ACHN (cell line): ENCODE data around the gene PAK4.
"Not testable (repeated sequence)": the region's sequence is repeated elsewhere in the genome, so short reads cannot be mapped to it uniquely, and the experiment has no call there.

ENCODE experiments used
- DNase-seq: peaks from one replicate; pipeline ENCODE4 v3.0.0-alpha.2; 2015
- in situ Hi-C: cut with HindIII; loops from 2 replicates; pipeline ENCODE4 v1.10.0; 2017; ENCODE audit warnings: low sequenced_read_pairs, low pct_ligation_motif_present, low pct_unique_long_range_greater_than_20kb

The PAK4 gene

DNA sequence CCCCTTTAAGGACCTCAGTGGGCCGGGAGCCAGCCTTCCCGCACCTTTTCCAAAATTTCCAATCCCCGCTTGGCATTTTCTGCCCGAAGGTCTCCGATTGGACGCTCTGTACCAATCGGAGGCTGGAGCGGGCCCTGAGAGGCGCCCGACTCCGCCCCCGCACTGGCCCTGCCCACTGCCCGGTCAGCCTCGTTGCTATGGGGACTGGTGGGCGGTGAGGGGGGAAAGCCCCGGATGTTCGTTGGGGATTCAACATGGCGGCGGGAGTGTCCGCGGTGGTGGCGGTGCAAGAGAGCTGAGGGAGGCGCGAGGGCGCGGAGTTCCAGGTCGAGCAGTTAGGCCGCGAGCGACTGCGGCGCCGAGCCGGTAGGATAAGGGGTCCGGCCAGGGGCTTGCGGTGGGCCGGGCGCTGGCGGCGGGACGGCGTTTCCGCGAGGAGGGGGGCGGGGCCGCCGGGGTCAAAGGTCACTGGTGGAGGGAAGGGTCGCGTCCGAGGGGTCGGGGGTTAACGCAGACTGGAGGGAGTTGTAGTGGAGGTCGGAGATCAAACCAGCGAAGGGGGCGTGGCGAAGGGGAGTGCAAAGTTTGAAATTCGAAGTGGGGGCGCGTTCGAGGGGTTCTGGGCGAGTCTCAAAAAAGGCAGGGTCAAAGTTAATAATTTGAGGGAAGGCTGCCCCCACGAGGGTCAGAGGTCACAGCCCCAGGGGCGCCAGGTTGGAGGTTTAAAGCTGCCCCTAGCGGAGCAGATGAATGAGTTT lies at the start of gene PAK4:
Gene PAK4 (plus strand): TSS at position 233 of the 758 bp plus-strand sequence. CDS start 43,768 bp downstream, outside the sequence.
- DNase-seq, result peak; percentile 95
- in situ Hi-C loops, result no loop called here

DNA sequence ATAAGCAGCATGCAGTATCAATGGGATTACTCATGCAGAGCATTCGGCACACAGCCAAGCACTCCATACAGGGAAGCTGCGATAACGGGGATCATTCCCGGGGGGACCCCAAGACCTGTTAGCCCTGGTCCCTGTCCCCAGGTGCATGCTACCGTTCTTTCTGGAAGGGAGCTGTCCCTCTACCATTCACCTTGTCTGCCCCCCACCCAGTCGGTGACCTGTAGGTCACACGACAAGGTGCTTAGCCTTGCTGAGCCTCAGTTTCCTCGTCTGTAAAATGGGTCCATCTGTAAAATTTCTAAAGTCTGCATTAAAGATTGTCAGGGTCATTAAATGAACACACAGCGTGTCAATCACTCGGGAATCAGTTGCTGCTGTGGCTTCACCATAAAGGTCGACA lies 48.3 kb upstream of the PAK4 start:
- in situ Hi-C loops, result no loop called here
- no peak for DNase-seq

DNA sequence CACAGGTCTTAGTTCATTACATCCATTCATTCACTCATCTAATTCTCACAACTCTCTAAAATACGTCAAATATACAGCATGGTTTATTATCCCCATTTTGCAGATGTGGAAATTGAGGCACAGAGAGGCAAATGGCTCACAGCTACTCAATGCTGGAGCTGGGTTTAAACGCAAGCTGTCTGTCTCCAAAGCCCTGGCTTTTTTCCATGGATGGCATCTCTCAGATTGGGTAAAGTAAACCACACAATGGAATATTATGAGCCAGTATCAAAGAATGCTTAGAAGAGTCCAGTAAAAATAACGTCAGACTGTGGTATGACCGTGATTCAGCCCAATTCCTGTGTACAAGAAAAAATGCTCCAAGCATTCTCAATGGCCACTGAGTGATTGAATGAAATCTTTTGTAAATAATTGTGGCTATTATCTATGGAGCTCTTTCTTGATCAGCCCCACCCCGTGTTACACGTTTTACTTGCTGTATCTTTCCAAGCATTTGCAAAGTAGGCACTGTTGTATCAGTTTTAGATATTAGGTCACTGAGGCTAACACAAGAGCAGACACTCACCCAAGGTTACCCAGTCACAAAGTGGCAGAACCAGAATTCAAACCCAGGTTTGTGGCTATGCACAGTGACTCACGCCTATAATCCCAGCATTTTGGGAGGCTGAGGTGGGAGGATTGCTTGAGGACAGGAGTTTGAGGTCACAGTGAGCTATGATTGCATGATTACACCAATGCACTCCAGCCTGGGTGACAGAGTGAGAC lies 47.0 kb upstream of the PAK4 start:
- in situ Hi-C loops, result no loop called here
- DNase-seq, result peak; percentile 86

DNA sequence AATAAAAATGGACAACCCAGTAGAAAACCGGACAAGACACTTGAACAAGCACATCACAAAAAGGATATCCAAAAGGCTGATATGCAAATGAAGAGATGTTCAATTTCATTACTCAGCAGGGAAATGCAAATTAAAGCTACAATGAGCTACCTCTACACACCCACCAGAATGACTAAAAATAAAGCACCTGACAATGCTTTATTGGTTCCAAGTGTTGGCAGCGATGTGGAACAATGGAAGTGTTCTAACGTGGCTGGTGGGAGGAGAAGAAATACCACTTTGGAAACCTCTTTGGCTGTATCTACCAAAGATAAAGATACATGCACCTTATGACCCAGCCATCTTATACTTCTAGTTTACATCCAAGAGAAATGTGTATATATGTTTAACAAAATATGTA lies 45.2 kb upstream of the PAK4 start:
- in situ Hi-C loops, result no loop called here

DNA sequence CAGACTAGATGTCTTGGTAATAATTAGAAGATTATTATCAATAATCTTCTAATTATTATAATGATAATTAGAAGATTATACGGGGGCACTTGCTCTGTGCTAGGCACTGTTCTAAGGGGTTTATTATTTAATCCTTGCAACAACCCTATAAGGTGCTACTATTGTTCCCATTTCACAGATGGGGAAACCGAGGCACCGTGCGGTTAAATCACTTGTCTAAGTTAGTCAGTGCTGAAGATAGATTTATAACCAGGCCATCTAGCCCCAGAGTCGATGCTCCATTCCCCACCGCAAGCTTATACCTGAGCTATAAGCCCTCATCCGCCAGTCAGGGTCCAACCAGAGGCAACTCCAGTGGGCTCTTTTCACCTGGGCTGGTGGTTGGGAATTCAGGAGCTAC lies 43.4 kb upstream of the PAK4 start:
- in situ Hi-C loops, result no loop called here
- no peak for DNase-seq

More for the DNA sequence above, 45.2 kb upstream of the PAK4 start:
- DNase-seq, result no peak

DNA sequence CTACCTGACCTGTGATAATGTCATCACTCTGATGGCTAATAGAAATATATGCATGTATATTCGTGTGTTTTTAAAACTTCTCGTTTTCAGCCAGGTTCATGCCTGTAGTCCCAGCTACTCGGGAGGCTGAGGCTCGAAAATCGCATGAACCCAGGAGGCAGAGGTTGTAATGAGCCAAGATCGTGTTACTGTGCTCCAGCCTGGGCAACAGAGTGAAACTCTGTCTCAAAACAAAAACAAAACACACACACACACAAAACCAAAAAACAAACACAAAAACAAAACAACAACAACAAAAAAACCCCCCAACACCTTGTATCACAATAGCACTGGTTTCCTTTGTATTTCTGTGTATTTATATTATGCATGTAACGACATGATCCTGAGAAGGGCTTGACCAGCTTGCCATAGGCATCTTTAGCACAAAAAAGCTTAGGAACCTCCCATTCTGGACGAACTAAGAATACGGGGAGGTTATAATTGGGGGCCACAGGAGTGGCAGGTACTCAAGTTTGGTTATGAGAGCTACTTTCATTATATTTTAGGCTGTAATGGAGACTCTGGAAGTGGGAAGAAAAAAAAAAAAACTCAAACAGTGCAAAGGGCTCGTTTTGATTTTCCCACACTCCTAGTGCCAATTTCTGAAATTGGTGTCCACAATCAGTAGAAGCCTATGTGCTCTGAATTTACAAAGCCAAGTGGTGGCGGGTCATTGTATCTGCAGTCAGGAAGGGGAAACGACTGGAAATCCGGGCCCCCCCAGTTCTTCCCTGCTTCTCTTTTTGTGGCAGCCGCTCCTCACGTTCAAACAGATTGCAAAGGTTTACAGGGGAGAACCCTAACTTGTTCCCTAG lies 42.6 kb upstream of the PAK4 start:
- peak; percentile 2 for DNase-seq
- in situ Hi-C loops, result no loop called here

DNA sequence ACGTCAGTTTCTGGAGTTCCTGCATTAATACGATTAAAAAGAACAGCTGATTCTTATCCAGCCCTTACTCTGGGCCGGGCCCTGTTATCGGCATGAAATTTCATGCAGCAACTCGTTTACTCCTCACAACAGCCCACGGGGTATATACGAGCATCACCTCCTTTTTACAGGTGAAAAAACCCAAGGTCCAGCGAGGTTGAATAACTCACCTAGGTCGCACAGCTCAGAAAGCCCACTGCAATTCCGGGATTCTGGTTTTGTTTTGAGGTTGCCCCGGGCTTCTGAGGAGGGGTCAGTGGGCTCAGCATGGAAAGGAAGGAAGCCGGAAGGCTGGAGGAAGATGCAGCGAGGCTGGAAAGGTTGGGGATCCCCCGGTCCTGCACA lies 42.0 kb upstream of the PAK4 start:
- DNase-seq, result no peak
- in situ Hi-C loops, result no loop called here

DNA sequence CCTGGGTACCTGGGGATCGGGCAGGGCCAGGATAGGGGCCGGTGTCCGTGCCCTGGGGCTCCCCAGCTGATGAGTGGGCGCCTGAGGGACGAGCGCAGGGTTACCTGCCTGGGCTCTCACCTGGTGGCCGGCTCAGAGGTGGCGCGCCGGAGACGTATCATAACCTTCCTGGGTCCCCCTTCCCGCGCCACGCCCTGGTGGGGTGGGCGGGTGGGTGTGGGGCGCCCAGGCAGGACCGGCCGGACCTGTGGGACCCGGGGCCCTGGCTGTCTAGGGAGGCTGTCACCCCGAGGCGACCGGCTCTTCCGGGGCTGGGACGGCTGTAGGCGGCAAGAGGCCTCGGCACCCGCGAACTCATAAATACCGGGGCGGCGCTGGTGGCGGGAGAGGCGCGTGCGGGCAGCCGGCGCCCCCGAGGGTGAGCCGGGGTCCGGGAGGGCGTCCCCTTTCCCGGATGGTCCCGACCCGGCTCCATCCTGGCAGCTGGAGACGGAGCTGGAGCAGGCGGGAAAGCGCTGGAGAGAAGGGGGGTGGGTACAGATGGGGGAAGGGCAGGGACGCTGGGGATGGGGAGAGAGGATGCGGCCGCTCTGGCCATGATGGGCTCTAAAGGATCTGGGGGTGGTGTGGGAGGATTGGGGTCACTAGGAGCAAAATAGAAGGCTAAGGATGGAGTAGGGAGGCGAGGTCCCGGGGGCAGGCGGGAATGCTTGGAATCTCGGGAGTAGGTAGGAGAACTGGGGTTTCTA lies 41.4 kb upstream of the PAK4 start, which contains the start of gene ACP7:
Gene ACP7 (plus strand): TSS at position 386 of the 749 bp plus-strand sequence. CDS start 902 bp downstream, outside the sequence.
- no peak for DNase-seq
- in situ Hi-C loops, result no loop called here

- DNase-seq, result no peak
- in situ Hi-C loops, result no loop called here
Observed at GRCh38 chr19:39084732-39085080, 40.9 kb upstream of the PAK4 start.

DNA sequence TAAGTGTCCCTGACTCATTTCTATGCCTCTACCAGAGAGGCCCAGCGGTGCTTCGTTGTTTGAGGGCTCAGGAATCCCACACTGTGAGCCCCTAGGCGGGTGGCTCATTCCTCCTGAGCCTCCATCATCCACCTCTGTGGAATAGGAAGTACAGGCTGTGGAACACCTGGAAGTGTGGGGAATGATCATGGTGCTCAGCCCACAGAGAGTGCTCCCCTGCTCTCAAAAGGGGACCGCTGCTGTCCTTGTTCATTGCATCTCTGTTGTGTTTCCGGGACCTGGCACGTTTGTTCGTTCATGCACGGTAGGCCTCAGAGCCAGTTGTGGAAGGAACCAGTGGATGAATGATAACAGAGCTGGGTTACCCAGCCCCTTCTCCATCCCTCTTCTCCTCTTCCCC lies 40.2 kb upstream of the PAK4 start:
- no peak for DNase-seq
- in situ Hi-C loops, result no loop called here

- DNase-seq, result no peak
- in situ Hi-C loops, result no loop called here
Observed at GRCh38 chr19:39086386-39086785, 39.2 kb upstream of the PAK4 start.

- in situ Hi-C loops, result no loop called here
- no peak for DNase-seq
Observed at GRCh38 chr19:39087907-39088686, 37.5 kb upstream of the PAK4 start.

DNA sequence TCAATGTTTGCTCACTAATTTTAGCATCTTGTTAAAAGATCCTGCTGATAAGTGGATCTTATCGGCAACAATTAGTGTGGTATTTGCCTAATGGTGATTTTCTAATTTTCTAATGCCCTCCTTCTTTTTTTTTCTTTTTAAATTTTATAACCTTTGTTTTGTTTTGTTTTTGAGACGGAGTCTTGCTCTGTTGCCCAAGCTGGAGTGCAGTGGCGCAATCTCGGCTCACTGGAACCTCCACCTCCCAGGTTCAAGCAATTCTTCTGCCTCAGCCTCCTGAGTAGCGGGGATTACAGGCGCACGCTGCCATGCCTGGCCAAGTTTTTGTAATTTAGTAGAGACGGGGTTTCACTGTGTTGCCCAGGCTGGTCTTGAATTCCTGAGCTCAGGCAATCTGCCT lies 35.6 kb upstream of the PAK4 start:
- DNase-seq, in situ Hi-C loops: not testable (repeated sequence)

DNA sequence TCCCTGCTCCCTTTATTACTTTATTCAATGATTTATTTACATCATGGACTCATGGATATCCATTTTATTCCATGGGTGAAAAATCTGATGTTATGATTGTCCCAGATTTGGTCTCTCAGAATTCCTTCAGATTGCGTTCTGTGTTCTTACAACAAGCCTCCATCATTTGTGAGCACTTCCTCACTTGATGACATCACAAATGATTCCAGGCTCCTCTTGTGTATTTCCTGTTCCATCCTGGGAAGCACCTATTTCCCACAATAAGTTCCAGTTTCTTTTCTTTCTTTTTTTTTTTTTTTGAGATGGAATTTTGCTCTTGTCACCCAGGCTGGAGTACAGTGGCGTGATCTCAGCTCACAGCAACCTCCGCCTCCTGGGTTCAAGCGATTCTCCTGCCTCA lies 34.7 kb upstream of the PAK4 start:
- DNase-seq, result no peak
- in situ Hi-C loops, result no loop called here

DNA sequence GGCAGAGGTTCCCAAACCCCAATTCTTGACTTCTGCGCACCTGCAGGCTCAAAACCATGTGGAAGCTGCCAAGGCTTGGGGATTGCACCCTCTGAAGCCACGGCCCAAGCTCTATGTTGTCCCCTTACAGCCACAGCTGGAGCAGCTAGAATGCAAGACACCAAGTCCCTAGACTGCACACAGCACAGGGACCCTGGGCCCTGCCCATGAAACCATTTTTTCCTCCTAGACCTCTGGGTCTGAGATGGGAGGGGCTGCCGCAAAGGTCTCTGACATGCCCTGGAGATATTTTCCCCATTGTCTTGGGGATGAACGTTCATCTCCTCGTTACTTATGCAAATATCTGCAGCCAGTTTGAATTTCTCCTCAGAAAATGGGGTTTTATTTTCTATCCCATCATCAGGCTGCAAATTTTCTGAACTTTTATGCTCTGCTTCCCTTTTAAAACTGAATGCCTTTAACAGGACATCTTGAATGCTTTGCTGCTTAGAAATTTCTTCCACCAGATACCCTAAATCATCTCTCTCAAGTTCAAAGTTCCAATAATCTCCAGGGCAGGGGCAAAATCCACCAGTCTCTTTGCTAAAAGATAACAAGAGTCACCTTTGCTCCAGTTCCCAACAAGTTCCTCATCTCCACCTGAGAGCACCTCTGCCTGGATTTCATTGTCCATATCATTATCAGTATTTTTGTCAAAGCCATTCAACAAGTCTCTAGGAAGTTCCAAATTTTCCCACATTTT lies 29.6 kb upstream of the PAK4 start:
- in situ Hi-C loops, DNase-seq: not testable (repeated sequence)

- in situ Hi-C loops, result no loop called here
- DNase-seq, result no peak
Observed at GRCh38 chr19:39097299-39097698, 28.3 kb upstream of the PAK4 start.

DNA sequence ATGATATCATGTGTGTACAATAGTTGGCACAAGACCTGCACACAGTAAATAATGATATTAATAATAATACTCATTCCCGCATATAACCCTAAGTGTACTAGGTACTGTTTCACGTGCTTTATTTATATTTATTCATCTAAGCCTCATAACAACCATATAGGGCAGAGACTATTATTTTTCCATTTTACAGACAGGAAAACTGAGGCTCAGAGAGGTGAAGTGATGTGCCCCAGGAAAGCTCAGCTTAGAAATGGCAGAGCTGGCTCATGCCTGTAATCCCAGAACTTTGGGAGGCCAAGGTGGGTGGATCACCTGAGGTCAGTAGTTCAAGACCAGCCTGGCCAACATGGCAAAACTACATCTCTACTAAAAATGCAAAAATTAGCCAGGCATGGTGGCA lies 27.9 kb upstream of the PAK4 start:
- DNase-seq, result no peak
- in situ Hi-C loops, result no loop called here
